ENCODE measurements around the gene SSBP3.
A peak's percentile ranks its signal among the peaks of the same experiment; 100 is the strongest.

Gene SSBP3

DNA sequence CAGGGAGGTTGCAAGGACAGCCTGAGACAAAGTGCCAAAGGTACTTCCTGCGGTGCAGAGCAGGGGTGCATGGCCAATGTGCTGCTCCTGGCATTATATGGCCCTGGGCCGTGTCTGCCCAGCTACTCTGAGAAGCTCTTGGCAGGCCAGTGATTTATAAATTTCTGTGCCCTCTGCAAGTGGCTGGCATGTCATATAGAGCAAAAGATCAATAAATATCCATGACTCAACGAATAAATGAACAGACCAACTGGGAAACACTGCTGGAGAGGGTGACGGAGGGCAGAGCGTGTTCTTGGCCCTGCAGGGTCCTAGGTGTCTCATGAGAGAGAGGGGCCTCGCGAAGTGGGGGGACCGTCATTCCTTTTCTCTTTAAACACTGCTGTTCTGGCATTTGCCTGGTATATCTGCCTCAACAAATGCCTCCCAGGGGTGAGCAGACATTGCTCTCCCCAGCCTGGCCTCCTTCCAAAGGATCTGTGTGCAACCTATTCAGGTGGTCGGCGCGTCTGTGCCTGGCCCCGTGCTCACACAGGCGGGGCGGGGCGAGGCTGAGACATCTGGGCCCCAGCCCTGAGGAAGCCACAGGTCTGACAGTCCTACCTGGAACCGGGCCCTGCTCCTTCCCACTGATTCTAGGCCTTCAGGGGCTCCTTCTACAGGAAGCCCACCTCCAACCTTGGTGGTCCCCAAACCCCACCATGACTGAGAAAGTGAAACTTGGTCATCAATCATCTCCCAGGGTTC lies 123.9 kb downstream of the SSBP3 start:
- DNase-seq: no peak

GRCh38 chr1:54280651-54281050 lies 125.5 kb downstream of the SSBP3 start:
- DNase-seq: peak in 1 of 5 donors; percentile 23

DNA sequence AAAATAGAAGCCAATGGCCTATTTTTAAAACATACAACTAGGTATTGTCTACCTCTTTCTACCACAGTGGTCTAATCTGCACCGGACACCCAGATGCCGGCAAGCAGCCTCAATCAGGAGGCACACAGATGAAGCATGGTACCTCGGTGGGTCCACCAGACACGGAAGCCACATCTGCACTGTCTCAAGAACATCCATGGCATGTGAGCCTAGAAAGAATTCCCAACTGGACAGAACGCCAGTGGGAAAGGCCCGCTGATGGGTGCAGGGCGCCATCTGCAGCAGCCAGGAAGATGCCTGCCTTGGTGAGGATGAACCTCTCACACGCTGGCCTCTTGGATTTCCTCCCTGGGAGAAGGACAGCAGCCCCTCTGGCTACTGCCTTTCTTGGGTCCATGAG lies 126.7 kb downstream of the SSBP3 start:
- DNase-seq: no peak

DNA sequence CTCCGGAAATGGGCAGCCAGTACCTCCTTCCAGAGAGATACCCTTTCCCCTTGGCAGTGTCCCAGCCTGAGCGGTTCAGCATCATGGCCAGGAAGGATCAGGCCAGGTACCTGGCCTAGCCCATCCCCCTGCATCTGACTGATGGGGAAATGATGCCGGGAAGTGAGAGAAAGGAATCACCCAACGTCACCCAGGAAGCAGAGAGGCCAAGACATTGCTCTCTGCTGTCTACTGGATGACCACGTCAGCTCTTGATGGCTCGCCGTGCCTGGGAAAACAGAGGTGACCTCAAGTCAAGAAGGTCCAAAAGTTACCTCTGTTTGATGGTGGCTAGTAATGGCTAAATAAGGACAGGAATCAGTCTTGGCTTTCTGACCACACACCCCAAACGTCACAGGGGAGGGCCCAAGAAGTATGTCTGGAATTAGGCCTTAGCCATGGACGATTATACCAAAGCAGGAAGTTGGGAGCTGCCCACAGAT lies 127.2 kb downstream of the SSBP3 start:
- DNase-seq: no peak

- peak in 1 of 5 donors; percentile 47 for DNase-seq
Observed at GRCh38 chr1:54277451-54278341, 128.5 kb downstream of the SSBP3 start.

- DNase-seq: no peak
Observed at GRCh38 chr1:54276617-54277450, 129.4 kb downstream of the SSBP3 start.

DNA sequence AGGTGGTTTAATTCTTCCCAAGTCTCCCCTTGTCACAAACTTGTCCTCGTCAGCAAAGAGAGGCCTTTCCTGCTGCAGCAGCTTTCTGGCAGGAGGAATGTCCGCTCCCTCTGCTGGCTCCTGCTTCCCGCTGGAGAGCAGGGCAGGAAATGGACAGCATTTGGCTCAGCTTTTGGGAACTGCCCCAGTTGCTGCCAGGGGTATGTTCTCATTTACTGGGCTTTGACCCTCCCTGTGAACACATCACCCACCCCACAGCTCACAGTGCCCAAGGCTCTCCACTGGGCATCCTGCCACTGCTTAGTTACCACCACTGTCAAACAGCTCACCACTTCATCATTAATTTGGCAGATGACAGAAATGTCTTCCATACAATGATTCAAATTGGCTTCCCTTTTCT lies 130.8 kb downstream of the SSBP3 start:
- no peak for DNase-seq

- no peak for DNase-seq
Observed at GRCh38 chr1:54274881-54275280, 131.3 kb downstream of the SSBP3 start.

- no peak for DNase-seq
Observed at GRCh38 chr1:54274448-54274847, 131.7 kb downstream of the SSBP3 start.

DNA sequence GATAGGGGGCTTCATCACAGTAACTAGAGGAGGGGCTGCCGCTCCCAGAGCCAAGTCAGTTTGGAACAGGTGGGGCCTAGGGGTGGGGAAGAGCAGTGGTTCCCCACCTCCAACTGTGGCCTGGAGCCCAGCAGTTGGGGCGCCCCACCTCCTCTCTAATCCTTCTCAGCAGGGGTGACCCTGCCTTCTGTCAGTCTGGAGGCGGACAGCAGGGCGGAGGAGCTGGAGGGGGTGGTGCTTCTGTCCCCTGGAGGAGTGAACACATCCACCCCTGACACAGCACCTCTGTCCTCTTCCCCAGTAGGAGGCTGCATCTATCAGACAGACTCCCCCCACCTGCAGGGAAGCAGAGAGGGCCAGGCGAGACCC lies 132.4 kb downstream of the SSBP3 start:
- no peak for DNase-seq

GRCh38 chr1:54273092-54273794 lies 133.0 kb downstream of the SSBP3 start:
- DNase-seq: no peak

GRCh38 chr1:54272772-54273091 lies 133.5 kb downstream of the SSBP3 start:
- DNase-seq: no peak

DNA sequence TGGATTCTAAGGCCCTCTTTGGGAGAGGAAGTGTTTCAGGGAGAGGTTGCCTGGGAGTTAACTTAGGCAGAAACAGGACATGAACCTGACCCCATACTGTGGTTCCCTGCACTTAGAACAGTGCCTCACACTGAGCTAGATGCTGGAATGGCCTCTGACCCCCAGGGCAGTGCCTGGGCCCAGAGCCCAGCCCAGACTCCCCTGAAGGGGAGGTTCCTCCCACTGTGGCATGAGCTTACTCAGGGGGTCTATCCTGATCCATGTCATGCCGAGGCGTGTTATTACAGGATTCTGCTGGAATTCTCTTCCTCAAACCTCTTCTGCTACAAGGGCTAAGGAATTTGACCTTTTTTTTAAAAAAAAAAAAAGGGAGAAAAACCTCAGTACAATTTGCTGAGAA lies 134.1 kb downstream of the SSBP3 start:
- no peak for DNase-seq

GRCh38 chr1:54271341-54271740 lies 134.9 kb downstream of the SSBP3 start:
- no peak for DNase-seq

GRCh38 chr1:54270543-54270942 lies 135.7 kb downstream of the SSBP3 start:
- no peak for DNase-seq

GRCh38 chr1:54268762-54269297 lies 137.4 kb downstream of the SSBP3 start:
- no peak for DNase-seq

DNA sequence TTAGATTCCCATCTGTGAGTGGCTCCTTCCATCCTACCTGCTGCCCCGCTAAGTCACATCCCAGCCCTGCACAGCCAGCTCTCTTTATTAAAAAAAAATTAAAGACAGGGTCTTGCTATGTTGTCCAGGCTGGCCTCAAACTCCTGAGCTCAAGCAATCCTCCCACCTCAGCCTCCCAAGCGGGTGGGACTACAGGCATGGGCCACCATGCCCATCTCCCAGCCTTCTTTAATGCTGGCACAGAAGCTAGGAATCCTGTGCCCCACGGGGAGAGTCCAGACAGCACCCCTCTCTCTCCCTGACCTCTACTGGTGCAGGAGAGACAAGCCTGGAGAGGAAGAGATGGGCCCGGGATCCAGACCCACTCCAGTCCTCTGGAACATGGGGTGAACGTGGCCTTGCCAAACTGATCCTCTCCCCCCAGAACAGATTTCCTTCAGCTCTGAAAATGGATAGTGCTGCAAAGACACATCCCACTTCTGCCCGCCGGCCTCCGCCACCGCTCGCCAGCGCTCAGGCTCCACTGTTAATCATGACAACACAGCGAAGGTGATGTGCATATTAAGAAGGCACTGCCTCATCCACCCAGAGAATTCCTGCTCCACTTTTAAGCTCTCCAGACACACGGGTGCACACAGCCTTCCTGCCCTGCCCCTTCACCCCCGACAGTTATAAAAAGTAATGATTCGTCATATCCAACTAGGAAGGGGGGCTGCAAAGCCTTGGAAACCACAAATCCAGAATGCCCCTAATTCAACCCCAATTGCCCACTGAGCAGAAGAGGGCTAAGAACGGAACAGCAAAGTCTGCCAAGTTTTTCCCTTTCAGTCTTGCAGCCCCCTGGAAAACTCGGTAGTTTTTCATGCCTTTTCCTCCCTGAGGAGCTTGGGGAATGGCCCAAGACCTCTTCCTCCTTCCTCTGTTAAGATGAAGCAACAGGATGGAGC lies 138.1 kb downstream of the SSBP3 start:
- DNase-seq: no peak

DNA sequence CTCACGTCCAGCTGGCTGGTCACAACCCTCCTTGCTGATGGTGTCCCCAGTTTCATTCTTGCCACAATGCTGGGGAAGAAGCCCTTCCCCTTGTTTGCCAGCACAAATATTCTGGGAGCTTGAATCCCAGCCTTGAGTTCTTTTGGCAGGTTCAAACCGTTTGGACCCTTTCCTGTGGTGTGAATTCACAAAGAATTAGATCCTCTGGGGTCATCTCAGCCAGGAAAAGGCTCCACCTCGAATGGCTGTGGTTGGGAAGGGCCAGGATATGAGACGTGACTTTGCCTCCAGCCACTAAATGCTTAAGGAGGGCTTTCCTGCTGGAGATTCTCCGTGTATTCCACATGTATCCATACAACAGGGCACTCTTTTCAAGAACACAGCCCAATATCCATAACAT lies 139.3 kb downstream of the SSBP3 start:
- DNase-seq: no peak

DNA sequence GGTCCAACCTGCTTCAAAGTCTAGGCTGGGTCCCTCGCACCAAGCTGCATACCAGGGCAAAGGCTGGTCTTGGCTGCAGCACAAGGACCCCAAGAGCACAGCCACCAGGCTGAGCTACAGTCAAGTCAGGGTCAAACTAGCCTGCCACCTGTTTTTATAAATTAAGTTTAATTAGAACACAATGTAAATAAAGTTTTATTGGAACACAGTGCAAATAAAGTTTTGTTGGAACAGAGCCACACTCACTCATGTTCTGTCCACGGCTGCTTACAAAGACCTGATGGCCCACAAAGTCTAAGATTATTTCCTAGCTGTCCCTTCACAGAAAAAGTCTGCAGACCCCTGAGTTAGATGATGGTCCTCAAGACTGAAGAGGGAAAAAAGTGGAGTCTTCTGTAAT lies 140.0 kb downstream of the SSBP3 start:
- DNase-seq: no peak

- no peak for DNase-seq
Observed at GRCh38 chr1:54265659-54266058, 140.5 kb downstream of the SSBP3 start.

GRCh38 chr1:54265126-54265525 lies 141.1 kb downstream of the SSBP3 start:
- DNase-seq: no peak

Measured in T-helper 1 cell (primary cell).